GM13977 (cell line): ENCODE results near the gene ANK2.
"Not testable (repeated sequence)": the region's sequence is repeated elsewhere in the genome, so short reads cannot be mapped to it uniquely, and the experiment has no call there.

Experiments
- DNase-seq: peaks from one replicate; pipeline ENCODE4 v3.0.0; 2012; ENCODE audit warnings: low spot score
- CTCF ChIP-seq: IDR thresholded peaks from 2 replicates; pipeline ENCODE4 v1.5.1; 2012; ENCODE audit warnings: mild to moderate bottlenecking, control low read depth; ENCODE audit not compliant: insufficient read depth; ENCODE audit errors: extremely low read depth, missing control alignments
- in situ Hi-C: fragments of 300-500 bp; cut with MboI; formaldehyde crosslinking; loops from one replicate; pipeline ENCODE4 v1.12.0; 2022; ENCODE audit warnings: low sequenced_read_pairs, low pct_unique_long_range_greater_than_20kb, mixed read lengths, inconsistent platforms; ENCODE audit not compliant: unreplicated experiment

The ANK2 gene

GRCh38 chr4:113221990-113222389 is 172.5 kb downstream of the ANK2 start:
- DNase-seq, result no peak
- in situ Hi-C loops, result no loop called here
- no peak for TF ChIP-seq CTCF

GRCh38 chr4:113222471-113222870 is 173.0 kb downstream of the ANK2 start:
- in situ Hi-C loops, result no loop called here
- TF ChIP-seq CTCF, result no peak
- no peak for DNase-seq

- in situ Hi-C loops, result no loop called here
- no peak for TF ChIP-seq CTCF
- no peak for DNase-seq
Observed at GRCh38 chr4:113223001-113223400, 173.5 kb downstream of the ANK2 start.

GRCh38 chr4:113232194-113232593 is 182.7 kb downstream of the ANK2 start:
- DNase-seq, result no peak
- in situ Hi-C loops, result no loop called here
- no peak for TF ChIP-seq CTCF

- in situ Hi-C loops, result no loop called here
- DNase-seq, result no peak
- TF ChIP-seq CTCF, result no peak
Observed at GRCh38 chr4:113236916-113237315, 187.5 kb downstream of the ANK2 start.

- TF ChIP-seq CTCF, result no peak
- DNase-seq, result no peak
- in situ Hi-C loops, result no loop called here
Observed at GRCh38 chr4:113243312-113243711, 193.9 kb downstream of the ANK2 start.

GRCh38 chr4:113244747-113245146 is 195.3 kb downstream of the ANK2 start:
- in situ Hi-C loops, DNase-seq: not testable (repeated sequence)

- DNase-seq, result no peak
- in situ Hi-C loops, result no loop called here
- TF ChIP-seq CTCF, result no peak
Observed at GRCh38 chr4:113248320-113248719, 198.9 kb downstream of the ANK2 start.
